ENCODE results near the gene IL17RA.

The IL17RA gene

GRCh38 chr22:17157714-17158113 lies 72.9 kb downstream of the IL17RA start:
- DNase-seq (ENCODE audit: low spot score), result no peak

GRCh38 chr22:17158176-17158567 lies 73.4 kb downstream of the IL17RA start:
- DNase-seq (ENCODE audit: low spot score), result no peak

DNA sequence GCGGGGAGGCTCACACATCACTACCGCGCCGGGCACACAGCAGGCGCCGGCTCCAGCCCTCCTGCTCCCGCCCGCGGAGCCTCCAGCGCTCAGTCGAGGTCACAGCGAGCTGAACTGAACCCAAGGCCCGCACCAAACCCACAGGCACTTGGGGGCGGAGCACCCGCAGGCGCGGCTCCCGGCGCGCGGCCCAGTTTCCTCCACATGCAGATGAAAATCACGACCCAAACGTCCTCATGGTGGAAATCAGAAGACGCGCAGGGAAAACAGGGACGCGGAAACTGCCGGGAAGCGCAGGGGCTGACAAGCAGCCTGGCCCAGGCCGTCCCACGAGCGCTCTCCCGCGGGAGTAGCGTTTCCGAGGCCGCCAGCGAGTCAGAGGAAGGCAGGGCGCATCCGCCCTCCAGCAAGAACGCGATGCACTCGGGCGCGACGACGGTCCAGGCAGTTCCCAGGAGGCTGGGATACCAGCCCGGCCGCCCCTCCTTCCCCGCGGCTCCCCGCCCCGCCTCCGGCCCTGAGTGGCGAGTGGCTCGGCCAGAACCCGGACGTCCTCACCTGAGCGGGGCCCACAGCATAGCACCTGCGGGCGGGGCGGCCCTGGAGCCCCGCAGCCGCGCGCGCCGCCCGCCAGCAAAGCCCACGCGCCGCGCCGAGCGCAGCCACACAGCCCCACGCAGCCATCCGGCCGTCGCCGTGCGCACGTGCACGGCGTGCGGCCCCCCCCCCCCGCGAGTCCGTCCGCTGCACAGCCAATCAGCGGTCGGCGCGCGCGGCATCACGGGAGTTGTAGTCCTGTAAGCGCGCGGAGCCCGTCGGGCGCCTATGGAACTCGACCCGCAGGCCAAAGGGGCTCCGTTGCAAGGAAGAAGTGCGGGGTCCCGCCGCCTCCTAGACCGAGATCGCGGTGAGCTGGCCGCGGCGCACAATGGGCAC lies 74.0 kb downstream of the IL17RA start, which contains the start of gene HDHD5:
HDHD5 (minus strand) TSS at position 710 of the 936 bp plus-strand sequence; CDS start at position 684, 26 bp downstream.
- peak; percentile 97 for DNase-seq (ENCODE audit: low spot score)

DNA sequence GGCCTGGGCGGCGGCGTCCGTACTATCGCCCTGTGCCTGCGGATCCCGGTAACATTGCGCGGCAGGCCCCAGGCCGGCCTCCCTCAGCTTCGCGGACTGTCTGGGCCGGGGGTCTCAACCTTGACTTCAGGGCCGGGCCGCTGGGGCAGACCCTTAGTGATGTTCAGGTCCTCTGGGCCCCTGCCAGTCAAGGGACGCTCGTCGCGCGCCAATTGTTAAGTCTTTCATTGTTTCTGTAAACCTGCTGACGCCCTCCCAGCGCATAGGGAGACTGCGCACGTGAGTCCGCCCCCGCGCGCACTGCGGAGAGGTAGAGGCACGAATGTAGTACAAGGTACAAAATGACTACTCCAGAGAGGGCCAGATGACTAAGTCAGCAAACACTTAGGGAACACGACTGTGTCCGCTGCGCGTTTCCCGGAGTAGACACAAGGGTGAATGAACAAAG lies 74.7 kb downstream of the IL17RA start:
- peak; percentile 55 for DNase-seq (ENCODE audit: low spot score)

DNA sequence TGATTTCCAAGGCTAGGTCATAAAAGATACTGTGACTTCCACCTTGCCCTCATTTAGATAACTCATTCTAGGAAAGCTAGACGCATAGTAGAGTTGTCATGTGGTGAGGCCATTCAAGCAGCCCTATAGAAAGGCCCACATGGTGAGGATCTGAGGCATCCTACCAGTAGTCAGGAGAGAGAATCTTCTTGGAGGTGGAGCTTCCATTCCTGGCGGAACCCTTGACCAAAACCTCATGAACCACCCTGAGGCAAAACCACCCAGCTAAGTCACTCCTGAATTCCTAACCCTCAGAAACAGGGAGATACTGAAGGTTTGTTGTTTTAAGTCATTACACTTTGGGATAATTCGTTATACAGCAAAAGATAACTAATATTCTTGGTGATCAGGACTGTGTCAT lies 77.2 kb downstream of the IL17RA start:
- DNase-seq (ENCODE audit: low spot score), result no peak

DNA sequence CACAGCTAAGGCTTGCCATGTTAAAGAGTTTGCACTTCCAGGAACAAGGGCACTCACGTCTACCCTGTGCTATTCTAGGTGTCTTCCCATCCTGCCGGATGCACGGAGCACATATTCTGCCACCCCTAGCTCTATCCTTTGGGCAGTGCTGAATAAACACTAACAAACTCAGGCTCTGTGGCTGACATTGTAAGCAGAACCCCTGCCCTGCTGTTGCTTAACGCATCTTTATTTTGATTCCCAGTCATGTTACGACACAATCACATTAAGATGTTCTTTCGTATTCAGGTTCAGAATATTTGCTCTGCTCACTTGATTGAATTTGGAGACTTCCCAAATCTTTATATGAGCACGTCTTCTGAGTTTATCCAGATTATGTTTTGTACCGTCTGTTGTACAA lies 77.9 kb downstream of the IL17RA start:
- no peak for DNase-seq (ENCODE audit: low spot score)

GRCh38 chr22:17164392-17165024 lies 79.7 kb downstream of the IL17RA start:
- peak; percentile 34 for DNase-seq (ENCODE audit: low spot score)

All from AG08396 (cell line).